ENCODE results near the gene PLPPR5.

GRCh38 chr1:98887507-98887906 is 117.2 kb downstream of the PLPPR5 start:
- TF ChIP-seq, protein P1, sequence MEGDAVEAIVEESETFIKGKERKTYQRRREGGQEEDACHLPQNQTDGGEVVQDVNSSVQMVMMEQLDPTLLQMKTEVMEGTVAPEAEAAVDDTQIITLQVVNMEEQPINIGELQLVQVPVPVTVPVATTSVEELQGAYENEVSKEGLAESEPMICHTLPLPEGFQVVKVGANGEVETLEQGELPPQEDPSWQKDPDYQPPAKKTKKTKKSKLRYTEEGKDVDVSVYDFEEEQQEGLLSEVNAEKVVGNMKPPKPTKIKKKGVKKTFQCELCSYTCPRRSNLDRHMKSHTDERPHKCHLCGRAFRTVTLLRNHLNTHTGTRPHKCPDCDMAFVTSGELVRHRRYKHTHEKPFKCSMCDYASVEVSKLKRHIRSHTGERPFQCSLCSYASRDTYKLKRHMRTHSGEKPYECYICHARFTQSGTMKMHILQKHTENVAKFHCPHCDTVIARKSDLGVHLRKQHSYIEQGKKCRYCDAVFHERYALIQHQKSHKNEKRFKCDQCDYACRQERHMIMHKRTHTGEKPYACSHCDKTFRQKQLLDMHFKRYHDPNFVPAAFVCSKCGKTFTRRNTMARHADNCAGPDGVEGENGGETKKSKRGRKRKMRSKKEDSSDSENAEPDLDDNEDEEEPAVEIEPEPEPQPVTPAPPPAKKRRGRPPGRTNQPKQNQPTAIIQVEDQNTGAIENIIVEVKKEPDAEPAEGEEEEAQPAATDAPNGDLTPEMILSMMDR (optimal IDR thresholded peaks at IDR 0.05 in 1 of 3, IDR thresholded peaks at IDR 0.05 in 1 of 3, conservative IDR thresholded peaks at IDR 0.05 in 1 of 3; ENCODE audit: extremely low read depth in 1 of 3, insufficient read depth in 2 of 3, low read length in 3 of 3), result no peak
- no peak for TF ChIP-seq EZH2 (IDR thresholded peaks at IDR 0.05; ENCODE audit: low read length)
